Tibial nerve (tissue), 3 donors: Measurements from ENCODE around the gene MED22.

Experiments used
- POLR2A ChIP-seq, 2 donors: fragments of 450-650 bp; IDR thresholded peaks; one replicate each; pipeline ENCODE4 v1.6.1; 2017; ENCODE audit warnings: antibody characterized with exemption in 2 of 2, mild to moderate bottlenecking in 2 of 2, moderate library complexity in 2 of 2
- TF ChIP-seq, protein P1 (sequence below), 5 experiments: fragments of 200-600 bp in 3 of 5; fragments of 450-650 bp in 2 of 5; sonication (generic) in 3 of 5; IDR thresholded peaks; one replicate each; pipeline ENCODE4 v1.5.1; 2016 to 2019; ENCODE audit warnings: antibody characterized with exemption in 5 of 5, mild to moderate bottlenecking in 3 of 5, moderate library complexity in 2 of 5

DNA sequence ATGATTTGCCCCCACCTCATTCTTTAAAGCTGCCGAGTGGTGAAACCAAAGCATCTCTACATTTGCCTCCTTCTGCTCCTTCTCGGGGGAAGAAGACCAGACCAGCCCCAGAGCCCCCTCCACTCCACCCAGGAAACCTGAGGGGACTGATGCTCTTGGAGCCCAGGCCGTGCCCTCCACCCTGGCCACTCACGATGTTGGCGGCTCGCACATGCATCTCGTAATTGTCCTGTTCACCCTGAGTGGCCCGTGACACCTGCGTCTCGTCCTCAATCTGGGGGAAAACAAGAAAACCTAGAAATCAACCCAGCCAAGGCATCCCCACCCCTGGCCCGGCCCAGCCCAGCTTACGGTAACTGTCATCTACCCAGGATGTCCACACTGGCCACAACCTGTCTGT is 3.0 kb downstream of the MED22 start:
- TF ChIP-seq, protein P1, sequence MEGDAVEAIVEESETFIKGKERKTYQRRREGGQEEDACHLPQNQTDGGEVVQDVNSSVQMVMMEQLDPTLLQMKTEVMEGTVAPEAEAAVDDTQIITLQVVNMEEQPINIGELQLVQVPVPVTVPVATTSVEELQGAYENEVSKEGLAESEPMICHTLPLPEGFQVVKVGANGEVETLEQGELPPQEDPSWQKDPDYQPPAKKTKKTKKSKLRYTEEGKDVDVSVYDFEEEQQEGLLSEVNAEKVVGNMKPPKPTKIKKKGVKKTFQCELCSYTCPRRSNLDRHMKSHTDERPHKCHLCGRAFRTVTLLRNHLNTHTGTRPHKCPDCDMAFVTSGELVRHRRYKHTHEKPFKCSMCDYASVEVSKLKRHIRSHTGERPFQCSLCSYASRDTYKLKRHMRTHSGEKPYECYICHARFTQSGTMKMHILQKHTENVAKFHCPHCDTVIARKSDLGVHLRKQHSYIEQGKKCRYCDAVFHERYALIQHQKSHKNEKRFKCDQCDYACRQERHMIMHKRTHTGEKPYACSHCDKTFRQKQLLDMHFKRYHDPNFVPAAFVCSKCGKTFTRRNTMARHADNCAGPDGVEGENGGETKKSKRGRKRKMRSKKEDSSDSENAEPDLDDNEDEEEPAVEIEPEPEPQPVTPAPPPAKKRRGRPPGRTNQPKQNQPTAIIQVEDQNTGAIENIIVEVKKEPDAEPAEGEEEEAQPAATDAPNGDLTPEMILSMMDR (IDR thresholded peaks at IDR 0.05): no peak
- TF ChIP-seq POLR2A (IDR thresholded peaks at IDR 0.05): no peak
